ENCODE data around the gene LRRC3C.

Gene LRRC3C

DNA sequence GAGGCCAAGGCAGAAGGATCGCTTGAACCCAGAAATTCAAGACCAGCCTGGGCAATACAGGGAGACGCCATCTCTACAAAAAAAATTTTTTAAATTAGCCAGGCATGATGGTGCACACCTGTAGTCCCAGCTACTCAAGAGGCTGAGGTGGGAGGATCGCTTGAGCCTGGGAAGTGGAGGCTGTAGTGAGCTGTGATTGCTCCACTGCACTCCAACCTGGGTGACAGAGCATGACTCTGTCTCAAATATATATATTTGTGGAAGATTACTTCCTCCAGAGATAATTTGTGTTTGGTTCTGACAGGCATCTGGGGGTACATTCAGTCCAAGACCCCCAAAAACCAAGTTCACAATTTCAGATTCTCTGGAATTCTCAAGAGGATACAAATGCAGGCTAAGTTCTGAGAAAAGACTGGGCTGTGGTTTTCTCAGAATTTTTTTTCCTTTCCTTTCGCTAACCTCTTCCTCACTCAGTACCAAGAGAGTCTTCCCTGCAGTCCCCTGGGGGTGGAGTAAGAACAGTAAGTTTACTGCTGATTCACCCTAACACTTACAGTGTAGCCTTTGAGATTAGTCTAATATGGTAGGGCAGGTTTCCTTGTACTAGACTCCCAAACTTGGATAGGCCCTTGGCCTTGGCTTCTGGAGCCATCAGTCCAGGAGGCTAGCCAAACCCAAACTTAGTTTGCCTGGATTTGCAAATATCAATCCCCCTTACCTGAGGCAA lies 24.2 kb upstream of the LRRC3C start:
- H3K4me3 ChIP-seq (ENCODE audit: low read length) = no peak overlapping the region
- TF ChIP-seq, protein P1, sequence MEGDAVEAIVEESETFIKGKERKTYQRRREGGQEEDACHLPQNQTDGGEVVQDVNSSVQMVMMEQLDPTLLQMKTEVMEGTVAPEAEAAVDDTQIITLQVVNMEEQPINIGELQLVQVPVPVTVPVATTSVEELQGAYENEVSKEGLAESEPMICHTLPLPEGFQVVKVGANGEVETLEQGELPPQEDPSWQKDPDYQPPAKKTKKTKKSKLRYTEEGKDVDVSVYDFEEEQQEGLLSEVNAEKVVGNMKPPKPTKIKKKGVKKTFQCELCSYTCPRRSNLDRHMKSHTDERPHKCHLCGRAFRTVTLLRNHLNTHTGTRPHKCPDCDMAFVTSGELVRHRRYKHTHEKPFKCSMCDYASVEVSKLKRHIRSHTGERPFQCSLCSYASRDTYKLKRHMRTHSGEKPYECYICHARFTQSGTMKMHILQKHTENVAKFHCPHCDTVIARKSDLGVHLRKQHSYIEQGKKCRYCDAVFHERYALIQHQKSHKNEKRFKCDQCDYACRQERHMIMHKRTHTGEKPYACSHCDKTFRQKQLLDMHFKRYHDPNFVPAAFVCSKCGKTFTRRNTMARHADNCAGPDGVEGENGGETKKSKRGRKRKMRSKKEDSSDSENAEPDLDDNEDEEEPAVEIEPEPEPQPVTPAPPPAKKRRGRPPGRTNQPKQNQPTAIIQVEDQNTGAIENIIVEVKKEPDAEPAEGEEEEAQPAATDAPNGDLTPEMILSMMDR (conservative IDR thresholded peaks at IDR 0.05; ENCODE audit: low read length) = no peak
- DNase-seq (ENCODE audit: low read depth) = peak; percentile 3

DNA sequence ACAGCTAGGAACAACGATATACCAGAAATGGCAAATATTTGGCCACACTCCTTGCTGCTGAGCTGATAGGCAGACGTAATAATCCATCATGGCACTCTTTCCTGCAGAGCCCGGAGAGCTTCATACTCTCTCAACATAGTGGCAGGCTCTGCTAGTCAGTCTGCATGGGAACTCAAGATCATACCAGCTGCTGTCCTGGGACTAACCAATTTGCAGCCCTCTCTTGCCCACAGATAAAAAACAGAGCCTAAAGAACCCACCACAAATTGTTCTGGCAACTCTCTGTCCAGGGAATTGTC lies 22.6 kb upstream of the LRRC3C start:
- TF ChIP-seq, protein P1 (conservative IDR thresholded peaks at IDR 0.05; ENCODE audit: low read length) = no peak
- DNase-seq (ENCODE audit: low read depth) = no peak
- no peak overlapping the region for H3K4me3 ChIP-seq (ENCODE audit: low read length)

DNA sequence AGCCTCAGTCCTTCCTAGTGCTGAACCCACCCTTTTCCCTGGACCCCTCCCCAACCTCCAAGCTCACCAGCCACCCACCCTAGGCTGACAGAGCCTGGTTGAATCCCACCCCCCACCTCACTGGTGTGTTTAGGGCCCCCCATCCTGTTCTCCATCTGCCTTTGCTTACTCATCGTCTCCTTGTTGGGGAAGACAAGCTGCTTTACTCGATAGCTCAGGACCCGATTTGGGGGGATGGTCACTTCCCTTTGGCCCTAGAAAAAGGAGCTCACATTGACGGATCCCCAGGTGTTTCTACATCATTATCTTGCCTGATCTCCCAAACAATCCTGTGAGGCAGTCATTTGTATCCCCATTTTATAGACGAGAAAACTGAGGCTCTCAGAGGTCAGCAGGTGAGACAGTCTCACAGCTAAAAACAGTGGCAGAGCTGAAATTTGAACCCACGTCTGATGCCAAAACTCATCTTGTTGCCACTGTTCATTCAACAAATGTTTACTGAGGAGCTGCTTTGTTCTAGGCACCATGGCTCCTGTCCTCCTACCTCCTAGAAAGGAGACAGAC lies 18.7 kb upstream of the LRRC3C start:
- DNase-seq (ENCODE audit: low read depth) = no peak
- TF ChIP-seq, protein P1 (conservative IDR thresholded peaks at IDR 0.05; ENCODE audit: low read length) = no peak

DNA sequence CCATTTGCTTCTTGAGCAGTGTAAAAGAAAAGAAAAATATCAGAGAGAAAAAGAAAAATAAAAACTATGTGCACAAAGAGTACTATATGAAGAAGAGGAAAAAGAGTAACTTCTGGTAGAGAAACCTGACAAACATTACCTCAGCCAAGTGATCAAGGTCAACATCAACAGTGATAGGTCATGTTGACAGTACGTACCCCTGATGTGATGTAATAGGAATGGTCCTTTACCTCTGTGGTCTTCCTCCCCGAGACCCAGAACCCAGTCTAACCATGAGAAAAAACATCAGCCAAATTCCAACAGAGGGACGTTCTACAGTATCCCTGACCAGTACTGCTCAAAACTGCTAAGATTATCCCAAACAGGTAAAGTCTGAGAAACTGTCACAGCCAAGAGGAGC lies 13.5 kb upstream of the LRRC3C start:
- DNase-seq (ENCODE audit: low read depth) = no peak
- TF ChIP-seq, protein P1 (conservative IDR thresholded peaks at IDR 0.05; ENCODE audit: low read length) = no peak
- H3K4me3 ChIP-seq (ENCODE audit: low read length) = no peak overlapping the region

More for the DNA sequence above, 18.7 kb upstream of the LRRC3C start:
- no peak overlapping the region for H3K4me3 ChIP-seq (ENCODE audit: low read length)

DNA sequence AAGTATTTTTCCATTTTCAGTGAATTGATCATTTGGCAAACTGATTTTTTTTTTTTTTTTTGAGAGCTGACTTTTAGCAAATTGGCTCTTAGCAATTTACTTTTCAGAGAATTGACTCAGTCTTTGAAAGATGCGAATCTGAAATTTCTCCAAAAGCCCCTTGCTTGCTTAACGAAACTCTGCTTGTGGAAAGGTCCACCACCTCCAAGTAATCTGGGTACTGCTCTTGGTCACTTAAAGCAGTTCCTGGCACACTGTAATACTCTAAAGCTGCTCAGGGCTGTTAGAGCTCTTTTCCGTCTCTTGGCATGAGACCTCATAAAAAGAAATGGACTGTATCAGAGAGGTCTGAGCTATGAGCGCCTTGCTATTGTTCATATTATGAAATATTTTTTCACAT lies 12.0 kb upstream of the LRRC3C start:
- TF ChIP-seq, protein P1 (conservative IDR thresholded peaks at IDR 0.05; ENCODE audit: low read length) = no peak
- H3K4me3 ChIP-seq (ENCODE audit: low read length) = no peak overlapping the region
- DNase-seq (ENCODE audit: low read depth) = no peak

DNA sequence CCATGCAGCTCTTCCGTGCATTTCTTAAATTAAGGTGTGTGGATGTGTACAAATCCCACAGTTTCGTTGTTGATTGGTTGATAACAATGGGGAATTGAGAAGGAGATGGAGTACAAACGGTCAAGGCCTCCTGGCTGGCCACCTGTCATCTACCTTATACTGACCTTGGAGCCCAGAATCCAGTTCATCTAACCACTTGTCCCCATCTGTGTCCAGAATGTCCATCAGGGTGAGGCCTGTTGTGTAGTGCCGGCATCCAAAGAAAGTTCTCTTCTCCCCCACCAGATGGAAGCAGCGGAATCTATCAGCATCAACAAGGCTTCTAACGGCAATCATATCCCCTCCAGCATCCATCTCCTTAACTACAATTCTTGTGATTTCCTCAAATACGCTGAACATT lies 10.6 kb upstream of the LRRC3C start:
- TF ChIP-seq, protein P1 (conservative IDR thresholded peaks at IDR 0.05; ENCODE audit: low read length) = peak; percentile 44
- no peak overlapping the region for H3K4me3 ChIP-seq (ENCODE audit: low read length)
- DNase-seq (ENCODE audit: low read depth) = peak; percentile 24

DNA sequence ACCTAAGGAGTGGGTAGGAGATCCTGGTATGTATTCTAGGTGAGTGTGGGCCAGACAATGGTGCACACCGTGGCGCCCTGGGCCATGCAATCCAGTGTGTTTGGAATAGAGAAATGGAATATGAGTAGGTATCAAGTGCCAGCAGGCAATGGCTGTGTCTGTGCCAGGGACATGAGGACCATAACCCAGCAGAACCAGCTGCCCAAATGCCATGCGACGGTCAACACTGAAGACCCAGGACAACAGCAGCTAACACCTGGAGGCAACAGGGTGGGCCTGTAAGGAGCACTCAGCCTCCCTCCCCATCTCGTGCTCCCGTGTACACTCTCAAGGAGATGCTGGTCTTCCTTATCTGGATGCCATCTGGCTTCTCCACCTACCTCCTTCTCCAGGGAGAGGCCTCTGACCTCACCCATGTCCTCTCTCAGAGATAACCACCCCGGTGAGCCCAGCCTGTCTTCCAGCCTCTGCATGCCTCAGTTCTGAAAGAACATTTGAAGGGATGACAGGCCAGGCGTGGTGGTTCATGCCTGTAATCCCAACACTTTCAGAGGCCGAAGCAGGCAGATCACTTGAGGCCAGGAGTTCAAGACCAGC lies 8.3 kb upstream of the LRRC3C start:
- no peak overlapping the region for H3K4me3 ChIP-seq (ENCODE audit: low read length)
- TF ChIP-seq, protein P1 (conservative IDR thresholded peaks at IDR 0.05; ENCODE audit: low read length) = no peak
- no peak for DNase-seq (ENCODE audit: low read depth)
